GM18498 (cell line): ENCODE measurements around the gene USP11.

ENCODE experiments used
- ATAC-seq: cut with Tn5 transposase; IDR thresholded peaks from one replicate; pipeline ENCODE4 v1.9.1; 2021; ENCODE audit warnings: mild to moderate bottlenecking, moderate library complexity; ENCODE audit not compliant: unreplicated experiment

The USP11 gene

DNA sequence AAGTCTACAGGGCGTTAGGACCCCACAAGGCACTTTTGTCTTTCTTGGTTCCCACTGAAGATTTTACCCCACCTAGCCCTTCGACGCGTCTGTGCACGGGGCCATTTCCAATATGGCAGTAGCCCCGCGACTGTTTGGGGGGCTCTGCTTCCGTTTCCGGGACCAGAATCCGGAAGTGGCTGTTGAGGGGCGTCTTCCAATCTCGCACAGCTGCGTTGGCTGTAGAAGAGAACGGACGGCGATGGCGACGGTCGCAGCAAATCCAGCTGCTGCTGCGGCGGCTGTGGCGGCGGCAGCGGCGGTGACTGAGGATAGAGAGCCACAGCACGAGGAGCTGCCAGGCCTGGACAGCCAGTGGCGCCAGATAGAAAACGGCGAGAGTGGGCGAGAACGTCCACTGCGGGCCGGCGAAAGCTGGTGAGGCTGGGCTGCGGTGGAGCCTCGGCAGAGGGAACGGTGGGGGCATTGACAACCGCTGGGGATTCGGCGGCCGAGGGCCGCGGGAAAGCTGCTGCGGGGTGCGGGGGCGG lies at the start of gene USP11:
TSS of gene USP11 (plus strand) at position 207 of the 530 bp plus-strand sequence. CDS start at position 242, 35 bp downstream.
- ATAC-seq: peak; percentile 16

DNA sequence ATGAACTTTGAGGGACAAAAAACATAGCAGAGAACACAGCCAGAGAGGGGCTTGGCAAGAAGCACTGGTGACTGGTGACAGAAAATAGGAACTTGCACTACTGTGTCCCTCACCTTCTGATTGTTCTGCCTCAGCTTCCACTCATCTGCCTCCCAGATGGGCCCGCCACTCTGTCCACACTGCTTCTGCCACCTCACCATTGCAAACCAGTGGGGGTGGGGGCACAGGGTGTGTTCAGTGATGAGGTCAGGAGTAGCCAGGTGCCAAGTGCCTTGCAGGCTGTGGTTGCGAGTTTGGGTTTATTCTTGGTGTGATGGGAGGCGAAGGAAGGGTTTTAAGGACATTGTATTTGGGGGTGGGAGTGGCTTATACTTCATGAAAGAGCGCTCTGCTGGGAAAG lies 48.3 kb upstream of the USP11 start:
- no peak for ATAC-seq

DNA sequence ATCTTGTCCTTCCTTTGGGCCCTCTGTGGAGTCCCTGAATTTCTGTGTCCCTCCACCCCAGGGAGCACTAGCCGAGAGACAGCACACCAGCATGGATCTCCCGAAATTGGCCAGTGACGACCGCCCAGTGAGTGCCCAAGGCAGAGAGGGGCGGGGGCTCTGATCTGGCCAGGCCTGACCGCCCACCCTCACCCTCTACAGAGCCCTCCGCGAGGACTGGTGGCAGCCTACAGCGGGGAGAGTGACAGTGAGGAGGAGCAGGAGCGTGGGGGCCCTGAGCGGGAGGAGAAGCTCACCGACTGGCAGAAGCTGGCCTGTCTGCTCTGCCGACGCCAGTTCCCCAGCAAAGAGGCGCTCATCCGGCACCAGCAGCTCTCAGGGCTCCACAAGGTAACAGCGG lies 47.6 kb upstream of the USP11 start:
- ATAC-seq: no peak

DNA sequence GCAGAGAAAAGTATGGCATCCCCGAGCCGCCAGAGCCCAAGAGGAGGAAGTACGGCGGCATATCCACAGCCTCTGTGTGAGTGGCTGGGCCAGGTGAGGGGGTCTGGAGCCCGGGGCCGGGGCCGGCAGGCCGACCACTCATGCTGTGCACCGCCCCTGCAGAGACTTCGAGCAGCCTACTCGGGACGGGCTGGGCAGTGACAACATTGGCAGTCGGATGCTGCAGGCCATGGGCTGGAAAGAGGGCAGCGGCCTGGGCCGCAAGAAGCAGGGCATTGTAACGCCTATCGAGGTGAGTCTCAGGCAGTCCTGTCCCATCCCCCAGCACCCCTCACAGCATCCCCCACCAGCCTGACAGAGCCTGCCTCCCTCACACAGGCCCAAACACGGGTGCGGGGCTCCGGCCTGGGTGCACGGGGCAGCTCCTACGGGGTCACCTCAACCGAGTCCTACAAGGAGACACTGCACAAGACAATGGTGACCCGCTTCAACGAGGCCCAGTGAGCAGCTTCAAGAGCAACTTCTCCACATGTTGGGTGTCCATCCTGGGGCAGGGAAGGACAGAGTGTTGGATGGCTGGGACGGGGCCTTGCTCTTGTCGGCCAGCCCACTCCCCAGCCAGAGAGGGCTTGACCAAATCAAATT lies 46.6 kb upstream of the USP11 start:
- ATAC-seq: no peak

DNA sequence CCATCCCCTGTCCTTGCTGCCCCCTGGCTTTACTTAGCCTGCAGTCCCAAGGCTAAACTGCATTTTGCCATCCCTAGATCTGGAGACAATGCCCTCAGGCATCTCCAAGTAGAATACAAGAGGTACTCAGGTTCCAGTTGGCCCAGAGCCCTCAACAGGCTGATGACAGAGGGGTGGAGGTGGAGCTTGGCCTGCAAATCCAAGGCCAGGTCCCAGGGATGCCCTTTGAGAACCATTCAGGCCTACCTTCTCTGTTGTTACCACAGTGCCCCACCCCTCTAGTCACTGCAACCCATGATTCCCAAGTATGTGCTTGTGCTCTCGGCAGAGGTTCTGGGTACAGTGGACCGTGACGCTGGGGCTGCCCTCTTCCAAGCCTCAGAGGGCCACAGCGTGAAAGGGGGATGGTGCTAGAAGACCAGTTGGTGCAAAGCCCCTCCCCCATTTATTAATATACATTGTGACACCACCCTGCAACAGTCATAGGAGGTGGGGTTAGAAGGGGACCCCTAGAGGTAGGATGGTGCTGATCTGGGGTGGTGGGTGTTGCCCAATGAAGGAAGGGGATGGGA lies 45.6 kb upstream of the USP11 start:
- no peak for ATAC-seq

DNA sequence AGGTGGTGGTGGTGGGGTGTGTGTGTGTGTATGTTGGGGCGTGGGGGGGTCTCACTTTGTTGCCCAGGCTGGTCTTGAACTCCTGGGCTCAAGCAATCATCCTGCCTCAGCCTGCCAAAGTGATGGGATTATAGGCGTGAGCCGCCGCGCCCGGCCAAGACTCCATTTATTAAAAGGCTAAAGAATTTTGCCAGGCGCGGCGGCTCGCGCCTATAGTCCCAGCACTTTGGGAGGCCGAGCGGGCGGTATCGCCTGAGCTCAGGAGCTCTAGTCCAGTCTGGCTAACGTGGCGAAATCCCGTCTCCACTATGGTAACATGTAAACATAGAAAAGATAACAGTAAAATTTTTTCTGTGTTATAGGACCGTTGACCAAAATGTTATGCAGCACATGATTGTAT lies 42.9 kb upstream of the USP11 start:
- ATAC-seq: no peak

DNA sequence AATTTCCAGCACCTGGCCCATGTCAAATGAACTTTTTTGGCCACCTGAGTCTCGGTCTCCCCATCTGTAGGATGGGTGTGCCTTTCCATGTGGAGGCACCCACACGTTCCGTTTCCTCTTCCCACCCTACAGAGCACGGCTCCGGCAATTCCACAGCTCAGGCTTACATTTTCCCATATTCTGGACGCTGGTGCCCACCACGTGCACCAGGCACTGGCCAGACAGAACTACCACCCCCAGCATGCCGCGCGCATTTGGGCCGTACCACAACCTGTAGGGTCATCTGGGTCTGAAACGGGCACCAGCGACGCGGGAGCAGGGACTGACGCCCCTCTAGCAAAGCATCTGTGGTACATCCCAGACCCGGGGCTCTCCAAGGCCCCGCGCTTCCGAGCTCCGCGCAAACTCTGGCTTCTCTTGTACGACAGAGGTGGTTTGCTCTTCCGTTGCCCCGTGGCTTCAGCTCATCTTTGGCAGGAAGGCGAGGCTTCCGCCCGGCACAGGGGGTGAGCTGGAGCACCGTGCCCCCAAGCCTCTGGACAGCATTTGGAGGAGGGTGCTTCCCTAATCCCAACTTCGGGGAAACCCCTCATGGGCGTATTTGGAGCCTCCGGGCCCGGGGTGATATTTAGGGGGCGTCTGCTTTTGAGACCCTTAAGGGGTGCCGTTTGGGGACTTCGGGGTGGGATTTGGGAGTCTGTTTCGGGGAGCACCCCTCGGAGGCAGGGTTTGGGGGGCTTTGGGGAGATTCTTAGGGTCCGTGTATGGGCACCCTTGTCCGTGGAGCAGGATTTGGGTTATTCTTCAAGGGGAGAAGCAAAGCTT lies 42.2 kb upstream of the USP11 start:
- ATAC-seq: peak; percentile 77

DNA sequence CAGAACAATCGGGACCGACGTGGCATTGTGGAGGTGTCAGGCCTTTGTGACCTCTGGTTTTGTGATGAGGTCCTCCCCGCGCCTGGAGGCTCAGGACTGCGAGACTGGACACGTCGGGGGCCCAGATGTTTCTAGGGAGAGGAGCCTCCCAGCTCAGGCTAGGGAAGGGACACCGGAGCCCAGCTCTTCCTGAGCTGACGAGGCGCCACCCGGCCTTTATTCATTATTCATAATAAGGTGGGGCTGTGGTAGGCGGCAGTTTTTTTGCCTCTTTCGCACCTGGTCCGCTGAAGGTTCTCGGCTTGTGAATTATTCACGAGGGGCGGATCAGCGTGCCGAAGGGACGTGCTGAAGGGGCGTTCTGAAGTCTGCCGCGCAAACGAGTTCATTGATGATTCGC lies 41.5 kb upstream of the USP11 start:
- ATAC-seq: no peak

DNA sequence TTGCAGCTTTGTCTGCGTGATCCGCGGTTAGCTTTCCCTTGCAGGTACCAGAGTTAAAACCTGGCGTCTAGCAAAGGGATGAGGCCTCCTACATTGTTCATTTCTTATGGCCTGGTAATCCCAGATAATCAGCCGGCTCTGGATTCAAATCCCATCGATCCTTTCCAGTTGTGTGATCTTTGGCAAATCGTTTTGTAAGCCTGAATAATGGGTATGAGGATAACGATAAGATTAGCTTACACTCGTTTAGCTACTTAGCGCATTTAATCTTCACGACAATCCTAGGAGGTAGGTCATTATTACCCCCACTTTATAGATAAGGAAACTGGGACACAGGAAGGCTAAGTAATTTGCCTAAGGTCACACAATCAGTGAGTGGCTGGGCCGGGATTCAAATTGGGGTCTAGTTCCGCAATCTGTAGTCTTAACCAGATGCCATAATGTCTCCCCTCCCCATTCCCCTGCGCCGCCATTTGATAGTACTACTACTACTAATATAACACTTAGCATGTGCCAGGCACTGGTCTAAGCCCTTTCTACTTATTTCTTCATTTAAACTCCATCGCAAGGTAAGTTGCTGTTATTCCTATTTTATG lies 40.9 kb upstream of the USP11 start:
- ATAC-seq: no peak

DNA sequence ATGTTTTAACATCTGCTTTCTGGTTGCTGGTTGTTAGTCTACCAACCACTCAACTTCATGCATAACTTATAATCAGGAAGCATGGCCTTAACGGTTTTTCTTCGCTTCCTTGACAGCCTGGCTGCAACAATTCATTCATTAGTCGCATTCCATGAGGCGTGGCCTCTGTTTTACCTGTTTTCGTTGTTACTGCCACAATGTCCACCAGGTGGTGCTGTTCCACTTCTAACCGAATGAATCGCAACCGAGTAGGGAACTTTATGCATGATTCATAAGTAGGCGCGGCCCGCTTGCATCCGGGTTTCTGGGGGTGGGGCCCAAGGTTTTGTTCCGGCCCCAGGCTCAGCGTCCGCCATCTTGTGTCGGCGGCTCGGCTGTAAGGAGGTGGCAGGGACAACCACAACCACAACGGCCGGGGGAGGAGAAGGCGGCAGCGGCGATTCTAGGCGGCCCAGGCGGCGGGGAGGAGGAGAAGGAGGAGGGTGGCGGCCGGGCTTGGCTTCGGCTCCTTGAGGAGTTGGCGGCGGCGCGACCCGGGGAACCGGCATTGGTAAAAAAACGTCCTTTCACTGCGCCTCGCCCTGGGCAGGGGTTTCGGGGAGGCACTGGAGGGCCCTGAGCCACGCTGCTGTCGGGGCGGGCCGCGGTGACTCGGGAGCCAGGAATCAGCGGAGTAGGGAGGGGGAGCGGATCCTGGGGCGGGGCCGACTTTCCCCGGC lies 39.2 kb upstream of the USP11 start, which contains the start of gene UBA1:
TSS of gene UBA1 (plus strand) at position 355 of the 719 bp plus-strand sequence. CDS start 4,974 bp downstream, outside the sequence.
- ATAC-seq: peak; percentile 71

DNA sequence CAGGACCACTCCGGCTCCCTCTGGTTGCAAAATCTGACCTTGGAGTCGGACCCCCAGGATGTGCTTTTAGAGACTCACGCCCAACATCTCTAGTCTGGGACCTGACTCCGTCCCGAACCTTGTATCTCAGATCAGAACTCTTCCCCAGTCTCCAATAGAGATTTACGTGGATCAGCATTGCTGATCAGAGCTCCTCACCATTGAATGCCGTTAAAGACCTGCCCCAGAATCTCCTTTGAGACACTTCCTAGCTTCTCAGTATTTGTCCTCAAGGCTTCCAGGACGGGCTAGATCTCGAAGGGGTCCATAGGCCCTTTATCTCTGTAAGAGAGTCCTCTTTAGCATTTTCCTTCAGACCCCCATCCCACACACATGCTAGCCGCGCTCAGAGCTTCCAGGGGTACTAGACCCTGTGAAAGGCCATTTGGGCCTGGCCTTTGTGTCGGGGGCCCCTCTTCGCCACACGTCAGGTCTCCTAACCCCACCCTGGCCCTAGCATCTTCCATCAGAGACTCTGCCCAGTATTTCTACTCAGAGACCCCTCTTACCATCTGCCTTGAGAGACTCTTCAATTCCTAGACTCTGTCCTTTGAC lies 38.5 kb upstream of the USP11 start:
- ATAC-seq: no peak

DNA sequence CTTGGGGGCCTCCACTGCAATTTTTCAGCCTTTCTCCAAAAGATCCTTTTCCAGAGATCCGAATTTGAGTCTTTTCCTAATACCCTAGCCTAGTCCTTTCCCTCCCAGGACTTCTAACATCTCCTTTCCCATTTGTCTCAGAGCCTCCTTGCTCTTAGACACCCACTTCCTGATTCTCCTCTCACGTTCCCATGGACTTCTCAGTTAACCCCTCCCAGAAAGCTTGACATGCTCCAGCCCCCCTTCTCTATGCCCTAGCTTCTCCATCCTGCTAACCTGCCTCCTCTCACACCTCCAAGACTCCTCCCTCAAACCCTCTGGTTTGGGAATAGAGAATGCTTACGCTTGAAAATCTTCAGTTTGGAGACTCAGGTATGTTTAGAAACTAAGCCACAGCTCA lies 36.7 kb upstream of the USP11 start:
- no peak for ATAC-seq

DNA sequence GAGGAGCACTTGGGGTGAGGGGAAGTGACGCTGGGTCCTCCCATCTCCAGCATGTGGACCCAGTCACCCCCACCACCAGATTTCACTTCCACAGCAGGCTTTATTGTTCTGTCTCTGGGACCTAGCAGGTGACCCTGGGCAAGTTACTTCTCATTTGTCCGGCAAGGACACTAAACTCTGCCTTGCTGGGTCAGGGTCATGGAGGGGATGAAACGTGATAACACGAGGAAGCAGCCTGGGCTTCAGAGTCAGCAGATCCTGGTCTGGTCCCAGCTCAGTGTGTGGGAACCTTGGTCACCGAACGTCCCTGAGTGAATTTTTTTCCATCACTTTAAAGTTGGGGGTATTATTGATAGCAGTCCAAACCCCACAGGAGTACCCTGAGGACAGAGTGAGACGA lies 35.3 kb upstream of the USP11 start:
- no peak for ATAC-seq

DNA sequence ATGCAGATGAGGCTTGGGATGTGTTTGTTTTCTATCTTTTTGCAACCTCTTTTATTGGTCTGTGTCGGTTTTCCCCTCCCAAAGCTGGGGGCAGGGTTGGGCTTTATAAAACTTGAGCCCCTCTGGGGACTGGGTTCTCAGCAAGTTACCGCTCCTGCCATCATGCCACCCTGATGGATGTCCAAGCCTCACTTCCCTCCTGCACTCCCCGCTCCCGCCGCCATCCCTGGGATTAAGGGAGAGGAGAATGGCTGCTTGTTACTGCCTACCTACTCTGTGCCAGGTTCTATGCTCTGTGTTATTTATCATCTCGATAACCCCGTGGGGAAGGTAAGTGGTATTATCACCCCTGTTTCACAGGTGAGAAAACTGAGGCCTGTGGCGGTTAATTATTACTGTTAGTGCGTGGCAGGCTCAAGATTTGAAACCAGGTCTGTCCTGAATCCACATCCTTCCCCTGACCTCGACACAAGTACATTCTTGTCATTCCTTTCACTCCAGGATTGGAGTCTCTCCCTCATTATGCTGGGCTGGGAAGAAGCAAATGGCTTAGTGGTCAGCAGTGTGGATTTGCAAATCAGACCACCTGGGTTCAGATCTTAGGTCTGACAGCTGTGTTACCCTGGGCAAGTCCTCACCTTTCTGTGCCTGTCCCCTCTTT lies 34.7 kb upstream of the USP11 start:
- ATAC-seq: no peak

DNA sequence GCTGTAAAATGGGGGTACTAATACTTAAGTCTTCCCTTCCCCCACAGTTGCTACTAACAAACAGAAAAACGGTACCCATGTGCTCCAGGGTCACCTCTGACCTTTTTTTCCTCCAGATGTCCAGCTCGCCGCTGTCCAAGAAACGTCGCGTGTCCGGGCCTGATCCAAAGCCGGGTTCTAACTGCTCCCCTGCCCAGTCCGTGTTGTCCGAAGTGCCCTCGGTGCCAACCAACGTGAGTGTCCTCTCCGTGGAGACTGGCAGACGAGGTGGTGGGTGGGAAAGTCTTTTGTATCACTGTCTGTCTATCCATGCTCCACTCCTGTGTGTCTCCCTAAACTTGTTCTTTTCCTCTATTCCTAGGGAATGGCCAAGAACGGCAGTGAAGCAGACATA lies 34.1 kb upstream of the USP11 start:
- no peak for ATAC-seq

DNA sequence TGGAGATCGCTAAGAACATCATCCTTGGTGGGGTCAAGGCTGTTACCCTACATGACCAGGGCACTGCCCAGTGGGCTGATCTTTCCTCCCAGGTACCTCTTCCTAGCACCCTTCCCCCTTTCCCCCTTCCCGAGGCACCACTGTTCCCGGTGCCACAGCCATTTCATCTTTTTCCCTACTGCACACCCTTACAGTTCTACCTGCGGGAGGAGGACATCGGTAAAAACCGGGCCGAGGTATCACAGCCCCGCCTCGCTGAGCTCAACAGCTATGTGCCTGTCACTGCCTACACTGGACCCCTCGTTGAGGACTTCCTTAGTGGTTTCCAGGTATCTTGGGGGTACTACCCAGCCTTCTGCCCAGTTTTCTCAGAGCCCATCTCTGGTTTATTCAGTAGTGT lies 33.5 kb upstream of the USP11 start:
- ATAC-seq: no peak

DNA sequence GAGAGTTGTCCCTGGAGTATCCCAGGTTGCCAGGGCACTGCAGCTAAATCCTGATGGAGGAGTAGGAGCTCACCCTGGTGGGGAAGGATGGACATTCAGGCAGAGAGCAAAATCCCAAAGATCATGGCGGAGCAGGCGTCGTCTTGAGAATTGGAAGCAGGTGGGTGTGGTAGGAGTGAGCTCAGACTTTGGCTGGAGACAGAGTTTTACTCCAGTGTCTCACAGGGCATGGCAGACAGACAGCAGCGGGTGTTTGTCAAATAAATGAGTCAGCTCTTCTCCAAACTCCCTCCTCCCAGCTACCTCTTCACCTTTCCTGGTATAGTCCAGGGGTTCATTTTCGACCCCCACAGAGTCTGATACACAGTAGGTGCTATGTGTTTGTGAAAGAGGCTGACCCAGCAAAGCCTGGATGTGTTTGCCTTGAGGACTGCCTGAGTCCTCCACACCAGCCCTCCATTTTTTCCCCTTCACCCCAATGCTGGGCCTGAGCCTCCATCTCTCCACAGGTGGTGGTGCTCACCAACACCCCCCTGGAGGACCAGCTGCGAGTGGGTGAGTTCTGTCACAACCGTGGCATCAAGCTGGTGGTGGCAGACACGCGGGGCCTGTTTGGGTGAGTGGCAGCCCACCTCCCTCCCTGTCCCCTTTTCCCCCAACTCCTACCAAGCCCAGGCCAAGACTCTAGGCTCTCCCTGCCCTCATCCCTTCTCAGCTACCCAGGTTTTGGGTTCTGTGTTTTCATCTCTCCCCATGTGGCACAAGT lies 32.2 kb upstream of the USP11 start:
- no peak for ATAC-seq

DNA sequence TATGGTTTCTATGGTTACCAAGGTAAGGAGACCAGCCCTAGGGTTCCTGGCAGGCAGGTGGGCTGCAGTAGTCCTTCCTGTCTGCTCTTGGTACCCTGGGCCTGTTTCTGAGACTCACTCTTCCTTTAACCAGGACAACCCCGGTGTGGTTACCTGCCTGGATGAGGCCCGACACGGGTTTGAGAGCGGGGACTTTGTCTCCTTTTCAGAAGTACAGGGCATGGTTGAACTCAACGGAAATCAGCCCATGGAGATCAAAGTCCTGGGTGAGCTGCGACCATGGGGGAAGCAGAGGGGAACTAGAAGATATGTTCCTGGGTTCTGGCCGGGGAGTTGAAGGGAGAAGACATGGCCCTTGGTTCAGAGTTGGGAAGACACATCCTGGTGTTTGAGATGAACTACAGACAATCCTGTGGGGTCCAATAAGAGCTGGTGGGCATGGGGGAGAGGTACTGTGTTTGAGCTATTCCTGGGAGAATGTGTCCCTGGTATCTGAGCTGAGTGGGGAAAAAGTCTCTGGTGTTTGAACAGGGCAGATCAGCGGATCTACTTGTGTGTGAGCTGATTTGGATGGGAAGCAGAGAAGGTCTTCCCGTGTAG lies 31.4 kb upstream of the USP11 start:
- no peak for ATAC-seq

DNA sequence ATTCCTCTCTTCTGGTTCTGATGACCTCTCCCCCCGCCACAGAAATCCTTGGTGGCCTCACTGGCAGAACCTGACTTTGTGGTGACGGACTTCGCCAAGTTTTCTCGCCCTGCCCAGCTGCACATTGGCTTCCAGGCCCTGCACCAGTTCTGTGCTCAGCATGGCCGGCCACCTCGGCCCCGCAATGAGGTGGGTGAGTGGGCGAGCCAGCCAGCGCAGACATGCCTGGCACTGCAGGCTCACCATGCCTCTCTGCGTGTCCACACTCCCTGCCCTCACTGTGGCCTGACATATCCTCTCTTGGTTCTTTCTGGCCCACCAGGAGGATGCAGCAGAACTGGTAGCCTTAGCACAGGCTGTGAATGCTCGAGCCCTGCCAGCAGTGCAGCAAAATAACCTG lies 30.5 kb upstream of the USP11 start:
- no peak for ATAC-seq
